HG02678 (cell line): ENCODE data around the gene TRIOBP.
"Not testable (repeated sequence)": the region's sequence is repeated elsewhere in the genome, so short reads cannot be mapped to it uniquely, and the experiment has no call there.

Experiments used
- ATAC-seq: cut with Tn5 transposase; IDR thresholded peaks from one replicate; pipeline ENCODE4 v1.9.1; 2021; ENCODE audit warnings: mild to moderate bottlenecking, moderate library complexity; ENCODE audit not compliant: unreplicated experiment

TRIOBP gene

DNA sequence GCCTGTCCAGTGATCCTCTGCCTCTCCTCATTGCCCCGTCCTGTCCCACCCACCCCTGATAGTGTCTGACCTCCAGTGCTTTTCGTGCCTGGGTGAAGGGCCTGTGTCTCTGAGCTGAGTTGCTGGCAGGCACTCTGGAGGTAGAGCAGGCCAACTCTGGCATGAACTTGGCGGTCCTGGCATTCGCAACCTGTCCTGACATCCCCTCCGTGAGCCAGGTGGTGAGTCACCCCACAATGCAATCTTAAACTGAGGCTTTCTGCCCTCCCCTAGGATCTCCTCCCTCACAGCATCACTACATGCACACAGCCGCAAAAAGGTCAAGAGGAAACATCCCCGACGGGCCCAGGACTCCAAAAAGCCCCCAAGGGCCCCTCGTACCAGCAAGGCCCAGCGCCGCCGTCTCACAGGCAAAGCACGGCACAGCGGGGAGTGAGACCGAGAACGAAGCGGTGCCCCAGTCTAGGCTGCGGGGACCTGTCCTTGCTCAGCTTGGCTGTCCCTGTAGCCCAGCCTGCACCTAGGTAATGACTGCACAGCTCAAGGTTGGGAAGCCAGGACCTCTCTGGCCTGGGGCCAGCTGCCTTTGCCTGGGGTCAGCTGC is 5.8 kb upstream of the TRIOBP start:
- no peak for ATAC-seq

DNA sequence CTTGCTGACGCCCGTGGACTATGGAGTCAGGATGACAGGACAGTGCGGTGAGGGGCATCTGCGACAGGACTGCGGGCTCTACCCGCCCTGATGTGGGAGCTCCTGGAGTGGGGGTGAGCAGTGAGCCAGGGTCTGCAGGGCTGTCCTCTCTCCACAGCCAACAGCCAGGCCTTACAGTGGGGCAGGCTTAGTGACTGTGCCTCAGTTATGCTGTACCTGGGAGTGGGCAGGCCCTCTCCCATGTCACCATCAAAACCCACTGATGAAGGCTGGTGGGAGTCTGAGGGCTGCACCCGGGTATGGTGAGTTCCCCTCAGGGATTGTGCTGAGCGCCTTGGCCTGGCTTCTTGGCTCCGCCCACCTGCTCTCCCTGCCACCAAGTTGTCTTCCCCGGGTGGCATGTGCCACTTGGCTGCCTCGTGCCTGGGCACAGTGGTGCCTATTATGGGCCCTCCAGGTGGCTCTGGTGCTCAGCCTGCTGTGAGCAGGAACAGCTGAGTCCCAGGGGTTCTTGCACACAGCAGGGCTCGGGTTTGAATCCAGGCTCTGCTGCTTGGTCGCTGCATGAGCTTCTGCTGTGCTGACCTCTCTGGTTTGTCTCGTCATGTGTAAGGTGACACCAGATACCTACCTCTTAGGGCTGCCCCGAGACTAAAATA is 4.1 kb upstream of the TRIOBP start:
- ATAC-seq: no peak

DNA sequence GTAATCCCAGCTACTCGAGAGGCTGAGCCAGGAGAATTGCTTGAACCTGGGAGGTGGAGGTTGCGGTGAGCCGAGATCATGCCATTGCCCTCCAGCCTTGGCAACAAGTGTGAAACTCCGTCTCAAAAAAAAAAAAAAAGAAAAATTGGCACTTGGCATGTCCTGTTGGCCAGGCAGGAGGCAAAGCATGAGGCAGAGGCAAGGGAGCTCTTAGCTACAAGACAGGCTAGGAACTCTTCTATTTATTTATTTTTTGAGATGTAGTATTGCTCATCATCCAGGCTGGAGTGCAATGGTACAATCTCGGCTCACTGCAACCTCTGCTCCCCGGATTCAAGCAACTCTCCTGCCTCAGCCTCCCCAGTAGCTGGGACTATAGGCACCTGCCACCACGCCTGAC is 2.7 kb upstream of the TRIOBP start:
- not testable (repeated sequence) for ATAC-seq

DNA sequence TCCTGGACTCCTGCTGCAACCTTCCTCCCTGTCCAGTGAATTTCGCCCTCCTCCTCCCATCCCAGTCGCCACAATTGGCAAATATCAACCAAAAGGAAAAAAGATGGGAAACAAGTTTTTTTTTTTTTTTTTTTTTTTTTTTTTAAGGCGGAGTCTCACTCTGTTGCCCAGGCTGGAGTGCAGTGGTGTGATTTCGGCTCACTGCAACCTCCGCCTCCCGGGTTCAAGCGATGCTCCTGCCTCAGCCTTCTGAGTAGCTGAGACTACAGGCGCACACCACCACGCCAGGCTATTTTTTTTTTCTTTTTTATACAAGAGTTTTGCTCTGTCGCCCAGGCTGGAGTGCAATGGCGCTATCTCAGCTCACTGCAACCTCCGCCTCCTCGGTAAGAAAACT is 590 bp upstream of the TRIOBP start:
- not testable (repeated sequence) for ATAC-seq

DNA sequence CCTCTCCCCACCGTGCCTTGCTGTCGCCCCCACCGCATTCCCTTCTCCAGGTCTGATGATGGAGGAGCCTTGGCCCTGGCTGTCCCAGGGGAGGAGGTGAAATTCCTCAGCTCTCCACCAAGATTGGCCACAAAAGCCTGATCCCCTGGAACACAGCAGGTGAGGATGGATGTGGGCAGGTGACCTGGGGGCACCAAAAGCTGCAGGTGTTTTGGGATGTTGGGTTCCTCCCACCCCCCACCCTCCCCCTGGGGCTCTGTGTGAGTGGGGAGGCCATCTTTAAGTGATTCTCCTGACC is 639 bp downstream of the TRIOBP start:
- ATAC-seq: no peak

DNA sequence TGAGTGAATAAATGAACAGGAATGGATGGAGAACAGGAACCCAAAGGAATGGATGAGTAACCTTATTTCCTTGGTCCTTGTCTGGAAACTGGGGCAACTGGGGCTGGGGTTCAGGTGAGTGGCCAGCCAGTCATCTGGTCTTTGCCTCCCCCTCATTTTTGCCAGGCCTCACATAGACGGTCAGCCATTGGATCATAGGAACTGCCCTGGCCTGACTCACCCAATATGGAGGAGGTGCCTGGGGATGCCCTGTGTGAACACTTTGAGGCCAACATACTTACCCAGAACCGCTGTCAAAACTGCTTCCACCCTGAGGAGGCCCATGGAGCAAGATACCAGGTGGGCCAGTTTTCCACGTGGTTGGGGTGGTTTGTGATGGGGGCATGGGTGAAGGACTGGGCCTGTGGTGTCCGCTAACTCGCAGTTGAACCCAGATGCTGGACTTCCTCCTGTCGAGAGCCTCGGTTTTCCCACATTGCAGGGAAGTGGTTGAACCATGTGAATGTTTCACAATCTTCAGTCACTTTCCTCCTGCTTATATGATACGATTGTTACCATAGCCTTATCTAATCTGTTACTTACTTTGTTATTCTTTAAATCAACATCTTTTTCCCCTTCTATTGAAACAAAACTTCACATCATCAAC is 4.4 kb downstream of the TRIOBP start:
- no peak for ATAC-seq

DNA sequence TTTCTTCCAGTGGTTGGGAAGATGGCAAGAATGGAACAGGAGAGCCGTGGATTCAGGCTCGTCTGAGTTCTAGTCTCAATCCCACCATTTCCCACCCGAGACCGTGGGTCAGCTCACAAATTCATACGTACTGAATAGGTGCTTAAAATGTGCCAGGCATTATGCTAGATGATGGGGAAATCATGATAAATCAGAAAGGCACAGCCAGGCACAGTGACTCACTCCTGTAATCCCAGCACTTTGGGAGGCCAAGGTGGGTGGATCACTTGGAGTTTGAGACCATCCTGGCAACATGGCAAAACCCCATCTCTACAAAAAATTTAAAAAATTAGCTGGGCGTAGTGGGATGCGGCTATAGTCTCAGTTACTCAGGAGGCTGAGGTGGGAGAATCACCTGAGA is 7.1 kb downstream of the TRIOBP start:
- ATAC-seq: no peak

DNA sequence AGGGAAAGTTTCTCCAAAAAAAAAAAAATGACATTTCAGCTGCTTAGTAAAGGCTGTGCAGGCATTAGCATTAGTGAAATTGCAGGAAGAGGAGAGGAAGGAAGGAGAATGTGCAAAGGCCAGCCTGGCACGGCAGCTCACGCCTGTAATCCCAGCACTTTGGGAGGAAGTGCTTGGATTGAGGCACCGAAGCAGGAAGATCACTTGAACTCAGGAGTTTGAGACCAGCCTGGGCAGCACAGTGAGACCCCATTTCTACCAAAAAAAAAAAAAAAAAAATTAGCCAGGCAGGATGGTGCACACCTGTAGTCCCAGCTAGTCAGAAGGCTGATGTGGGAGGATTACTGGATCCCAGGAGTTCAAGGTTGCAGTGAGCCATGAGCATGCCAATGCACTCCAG is 7.8 kb downstream of the TRIOBP start:
- no peak for ATAC-seq

DNA sequence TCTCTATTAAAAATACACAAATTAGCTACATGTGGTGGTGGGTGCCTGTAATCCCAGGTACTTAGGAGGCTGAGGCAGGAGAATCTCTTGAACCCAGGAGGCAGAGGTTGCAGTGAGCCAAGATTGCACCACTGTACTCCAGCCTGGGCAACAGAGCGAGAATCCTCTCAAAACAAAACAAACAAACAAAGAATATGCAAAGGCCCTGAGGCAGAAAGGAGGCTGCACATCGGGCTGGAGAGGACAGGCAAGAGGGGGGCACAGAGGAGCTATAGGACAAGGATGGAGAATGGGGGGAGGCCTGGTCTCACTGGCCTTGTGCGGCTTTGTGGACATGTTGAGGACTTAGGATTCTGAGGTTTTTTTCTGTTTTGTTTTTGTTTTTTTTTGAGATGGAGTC is 8.4 kb downstream of the TRIOBP start:
- no peak for ATAC-seq

DNA sequence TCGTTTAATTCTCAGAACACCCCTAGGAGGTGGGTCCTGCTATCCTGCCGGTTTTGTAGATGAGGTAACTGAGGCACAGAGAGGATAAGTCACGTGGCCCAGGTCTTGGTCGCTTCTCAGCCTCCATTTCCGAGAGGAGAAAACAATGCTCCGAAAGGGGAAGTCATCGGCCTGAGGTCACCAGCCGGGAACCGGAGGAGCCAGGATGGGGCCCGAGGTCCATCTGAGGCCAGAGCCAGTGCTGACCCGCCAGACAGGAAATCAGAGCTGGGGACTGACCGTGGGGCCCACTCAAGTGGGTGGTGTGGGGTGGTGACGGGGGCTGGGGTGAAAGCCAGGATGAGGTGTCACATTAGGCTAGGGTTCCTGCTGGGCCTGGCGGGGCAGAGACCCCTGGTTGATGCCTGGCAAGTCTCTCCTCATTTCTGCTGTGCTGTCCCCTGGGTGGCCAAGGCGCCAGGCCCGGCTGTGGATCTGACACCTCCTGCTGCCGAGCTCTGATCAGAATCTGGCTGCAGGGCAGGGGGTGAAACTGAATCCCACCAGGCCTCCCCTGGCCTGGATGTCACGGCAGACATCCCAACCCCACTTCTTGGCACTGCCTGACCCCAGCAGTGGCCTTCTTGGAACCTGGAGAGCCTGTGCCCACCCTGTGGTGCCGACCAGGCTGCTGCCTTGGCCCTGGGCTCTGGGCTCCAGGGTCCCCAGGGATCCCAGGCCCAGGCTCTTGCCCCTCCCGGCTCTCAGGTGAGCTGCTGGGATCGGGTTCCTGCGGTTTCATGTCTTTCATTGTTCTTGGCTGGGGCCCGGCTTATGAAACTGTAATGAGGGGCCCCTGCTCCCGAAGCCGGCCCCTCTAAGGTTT is 12.0 kb downstream of the TRIOBP start:
- ATAC-seq: no peak

DNA sequence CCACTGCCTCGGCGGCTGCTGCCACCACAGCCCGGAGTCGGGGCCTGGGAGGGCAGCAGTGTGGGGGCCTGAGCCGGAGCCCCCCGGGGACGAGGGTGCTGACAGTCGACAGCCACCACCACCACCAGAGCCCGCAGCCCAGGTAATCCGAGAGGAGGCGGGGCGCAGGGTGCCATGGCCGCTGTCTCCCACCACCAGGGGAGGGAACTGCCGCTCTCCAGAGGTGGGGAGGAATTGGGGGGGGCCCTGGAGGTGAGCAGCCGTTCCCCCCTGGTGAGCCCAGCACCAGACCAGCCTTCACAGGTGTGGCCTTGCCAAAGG is 12.6 kb downstream of the TRIOBP start:
- no peak for ATAC-seq

DNA sequence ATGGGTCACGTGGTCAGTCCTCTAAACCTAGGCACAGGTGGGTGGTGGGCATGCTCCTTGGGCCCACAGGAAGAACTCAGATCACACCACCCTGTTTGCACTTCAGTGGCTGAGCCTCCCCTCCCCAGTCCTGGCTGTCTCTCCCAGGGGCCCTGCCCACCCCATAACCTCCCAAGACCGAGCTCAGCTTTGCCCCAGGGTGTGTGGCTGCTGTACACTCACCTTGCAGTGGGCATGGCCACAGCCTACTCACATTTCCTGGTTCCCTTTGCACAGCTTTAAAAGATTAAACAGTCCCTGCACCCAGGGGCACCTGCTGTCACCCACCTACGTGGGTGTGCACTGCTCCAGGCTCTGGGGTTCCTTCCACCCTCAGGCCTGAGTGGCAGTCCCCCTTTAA is 13.8 kb downstream of the TRIOBP start:
- ATAC-seq: no peak

DNA sequence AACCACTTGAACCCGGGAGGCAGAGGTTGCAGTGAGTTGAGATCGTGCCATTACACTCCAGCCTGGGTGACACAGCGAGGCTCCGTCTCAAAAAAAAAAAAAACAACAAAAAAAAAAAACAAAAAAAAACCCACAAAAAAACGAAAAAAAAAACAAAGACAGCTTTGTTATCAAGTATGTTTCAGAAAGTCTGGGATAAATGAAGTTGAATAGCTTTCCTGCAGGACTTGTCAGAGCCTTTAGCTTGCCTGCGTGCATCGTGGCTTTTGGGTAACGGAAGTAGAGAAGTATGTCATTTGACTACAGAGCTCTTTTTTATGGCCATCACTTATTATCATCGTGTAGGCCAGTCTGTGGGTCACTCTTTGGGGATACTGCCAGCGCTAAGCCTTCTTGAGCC is 14.6 kb downstream of the TRIOBP start:
- ATAC-seq: no peak

DNA sequence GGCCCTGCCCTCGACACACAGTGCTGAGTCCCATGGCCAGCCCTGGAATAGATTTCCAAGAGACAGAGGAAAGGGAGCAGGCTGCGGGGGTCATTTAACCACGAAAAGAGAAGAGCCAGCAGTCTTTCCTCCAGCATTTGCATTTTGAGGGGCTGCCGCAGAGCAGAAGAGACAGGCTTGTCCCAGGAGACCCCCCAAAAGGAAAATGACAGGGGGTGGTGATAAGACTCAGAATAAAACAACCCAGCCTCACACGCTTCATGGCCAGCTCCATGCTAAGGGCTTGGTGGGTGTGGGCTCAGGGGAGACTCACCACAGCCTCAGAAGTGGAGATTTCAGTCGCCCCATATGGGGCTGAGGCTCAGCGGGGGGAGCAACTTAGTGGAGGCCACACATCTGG is 16.9 kb downstream of the TRIOBP start:
- no peak for ATAC-seq

DNA sequence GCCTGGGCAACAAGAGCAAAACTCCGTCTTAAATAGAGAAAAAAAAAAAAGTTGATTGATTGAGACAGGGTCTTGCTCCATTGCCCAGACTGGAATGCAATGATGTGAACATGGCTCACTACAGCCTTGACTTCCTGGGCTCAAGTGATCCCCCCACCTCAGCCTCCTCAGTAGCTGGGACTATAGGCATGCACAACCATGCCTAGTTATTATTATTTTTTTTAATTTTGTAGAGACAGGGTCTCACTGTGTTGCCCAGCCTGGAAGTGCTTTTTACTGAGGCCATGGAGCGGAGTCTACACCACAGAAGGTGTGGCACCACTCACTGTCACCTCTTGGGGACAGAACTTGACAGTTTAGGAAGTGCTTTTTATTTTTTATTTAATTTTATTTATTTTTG is 17.8 kb downstream of the TRIOBP start:
- no peak for ATAC-seq

DNA sequence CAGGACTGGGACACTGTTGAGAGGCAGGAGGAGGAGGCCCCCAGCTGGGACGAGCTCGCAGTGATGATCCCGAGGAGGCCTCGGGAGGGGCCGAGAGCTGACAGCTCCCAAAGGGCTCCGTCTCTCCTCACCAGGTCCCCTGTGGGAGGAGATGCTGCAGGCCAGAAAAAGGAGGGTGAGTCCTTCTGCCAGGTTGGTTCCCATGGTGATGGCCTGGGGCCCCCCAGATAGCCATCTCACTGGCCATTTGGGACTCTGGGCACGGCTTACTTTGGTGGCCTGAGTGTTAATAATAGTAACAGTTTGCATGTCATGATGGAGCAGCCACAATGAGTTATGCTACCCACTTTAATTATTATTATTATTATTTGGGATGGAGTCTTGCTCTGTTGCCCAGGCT is 18.9 kb downstream of the TRIOBP start:
- ATAC-seq: no peak

DNA sequence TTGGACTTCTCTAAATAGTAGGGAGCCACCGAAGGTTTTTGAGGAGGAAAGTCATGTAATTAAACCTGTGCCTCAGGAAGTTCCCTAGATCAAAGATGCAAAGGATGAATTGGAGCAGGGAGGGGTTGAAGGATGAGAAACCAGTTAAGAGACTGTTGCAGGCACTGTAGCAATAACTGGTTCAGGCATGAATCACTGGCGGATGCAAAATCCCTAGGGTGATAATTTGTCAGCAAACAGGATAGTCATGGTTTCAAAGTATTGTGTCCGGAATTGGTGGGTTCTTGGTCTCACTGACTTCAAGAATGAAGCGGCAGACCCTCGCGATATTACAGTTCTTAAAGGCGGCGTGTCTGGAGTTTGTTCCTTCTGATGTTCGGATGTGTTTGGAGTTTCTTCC is 19.9 kb downstream of the TRIOBP start:
- no peak for ATAC-seq

DNA sequence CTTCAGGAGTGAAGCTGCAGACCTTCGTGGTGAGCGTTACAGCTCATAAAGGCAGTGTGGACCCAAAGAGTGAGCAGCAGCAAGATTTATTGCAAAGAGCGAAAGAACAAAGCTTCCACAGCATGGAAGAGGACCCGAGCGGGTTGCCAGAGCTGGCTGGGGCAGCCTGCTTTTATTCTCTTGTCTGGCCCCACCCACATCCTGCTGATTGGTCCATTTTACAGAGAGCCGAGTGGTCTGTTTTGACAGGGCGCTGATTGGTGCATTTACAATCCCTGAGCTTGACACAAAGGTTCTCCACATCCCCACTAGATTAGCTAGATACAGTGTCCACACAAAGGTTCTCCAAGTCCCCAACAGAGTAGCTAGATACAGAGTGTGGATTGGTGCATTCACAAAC is 20.4 kb downstream of the TRIOBP start:
- ATAC-seq: not testable (repeated sequence)

DNA sequence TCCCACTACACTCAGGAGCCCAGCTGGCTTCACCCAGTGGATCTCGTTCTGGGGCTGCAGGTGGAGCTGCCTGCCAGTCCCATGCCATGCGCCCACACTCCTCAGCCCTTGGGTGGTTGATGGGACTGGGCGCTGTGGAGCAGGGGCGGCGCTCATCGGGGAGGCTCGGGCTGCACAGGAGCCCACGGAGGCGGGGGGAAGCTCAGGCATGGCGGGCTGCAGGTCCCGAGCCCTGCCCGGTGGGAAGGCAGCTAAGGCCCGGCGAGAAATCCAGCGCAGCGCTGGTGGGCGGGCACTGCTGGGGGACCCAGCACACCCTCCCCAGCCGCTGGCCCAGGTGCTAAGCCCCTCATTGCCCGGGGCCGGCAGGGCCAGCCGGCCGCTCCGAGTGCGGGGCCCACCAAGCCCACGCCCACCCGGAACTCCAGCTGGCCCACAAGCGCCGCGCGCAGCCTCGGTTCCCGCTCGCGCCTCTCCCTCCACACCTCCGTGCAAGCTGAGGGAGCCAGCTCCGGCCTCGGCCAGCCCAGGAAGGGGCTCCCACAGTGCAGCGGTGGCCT is 21.0 kb downstream of the TRIOBP start:
- ATAC-seq: not testable (repeated sequence)

DNA sequence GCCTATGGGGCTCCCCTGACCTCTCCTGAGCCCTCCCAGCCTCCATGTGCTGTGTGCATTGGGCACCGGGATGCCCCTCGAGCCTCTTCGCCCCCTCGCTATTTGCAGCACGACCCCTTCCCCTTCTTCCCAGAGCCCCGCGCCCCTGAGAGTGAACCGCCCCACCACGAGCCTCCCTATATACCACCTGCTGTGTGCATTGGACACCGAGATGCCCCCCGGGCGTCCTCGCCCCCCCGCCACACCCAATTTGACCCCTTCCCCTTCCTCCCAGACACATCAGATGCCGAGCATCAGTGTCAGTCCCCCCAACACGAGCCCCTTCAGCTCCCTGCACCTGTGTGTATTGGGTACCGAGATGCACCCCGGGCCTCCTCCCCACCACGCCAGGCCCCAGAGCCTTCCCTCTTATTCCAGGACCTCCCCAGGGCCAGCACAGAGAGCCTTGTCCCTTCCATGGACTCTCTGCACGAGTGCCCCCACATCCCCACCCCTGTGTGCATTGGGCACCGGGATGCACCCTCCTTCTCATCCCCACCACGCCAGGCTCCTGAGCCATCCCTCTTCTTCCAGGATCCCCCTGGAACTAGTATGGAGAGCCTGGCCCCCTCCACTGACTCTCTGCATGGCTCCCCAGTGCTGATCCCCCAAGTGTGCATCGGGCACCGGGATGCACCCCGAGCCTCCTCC is 28.8 kb downstream of the TRIOBP start:
- ATAC-seq: no peak

DNA sequence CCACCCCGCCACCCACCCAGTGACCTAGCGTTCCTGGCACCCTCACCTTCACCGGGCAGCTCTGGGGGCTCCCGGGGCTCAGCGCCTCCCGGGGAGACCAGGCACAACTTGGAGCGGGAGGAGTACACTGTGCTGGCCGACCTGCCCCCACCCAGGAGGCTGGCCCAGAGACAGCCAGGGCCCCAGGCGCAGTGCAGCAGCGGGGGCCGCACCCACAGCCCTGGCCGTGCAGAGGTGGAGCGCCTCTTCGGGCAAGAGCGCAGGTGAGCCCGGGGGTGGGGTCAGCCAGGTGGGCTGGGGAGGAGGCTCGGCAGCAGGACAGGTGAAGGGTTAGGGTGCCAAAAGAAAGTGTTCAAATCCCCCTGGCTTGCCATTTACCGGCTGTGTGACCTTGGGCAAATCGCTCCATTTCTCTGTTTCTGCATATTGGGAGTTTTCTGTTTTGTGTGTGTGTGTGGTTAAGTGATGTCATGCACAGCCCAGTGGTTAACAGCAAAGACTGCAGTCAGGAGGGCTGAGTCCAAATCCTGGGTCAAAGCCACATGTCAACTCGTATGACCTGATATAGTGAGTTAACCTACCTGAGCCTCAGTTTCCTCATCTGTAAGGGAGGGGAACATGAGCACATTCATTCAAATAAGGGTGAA is 29.5 kb downstream of the TRIOBP start:
- no peak for ATAC-seq
